ENCODE results near the gene ZNF497.
"Not testable (repeated sequence)": the region's sequence is repeated elsewhere in the genome, so short reads cannot be mapped to it uniquely, and the experiment has no call there.

The ZNF497 gene

GRCh38 chr19:58393725-58394033 is 31.1 kb upstream of the ZNF497 start:
- no peak for DNase-seq

GRCh38 chr19:58392945-58393724 is 30.6 kb upstream of the ZNF497 start:
- DNase-seq = no peak

- DNase-seq = no peak
Measured at GRCh38 chr19:58388175-58388526, 25.6 kb upstream of the ZNF497 start.

GRCh38 chr19:58387338-58388174 is 25.0 kb upstream of the ZNF497 start:
- no peak for DNase-seq

GRCh38 chr19:58386576-58387337 is 24.2 kb upstream of the ZNF497 start, which contains the start of gene RPS5:
Gene RPS5, plus strand, starts transcription at chr19:58387269. Its CDS starts 869 bp downstream, at chr19:58388138.
- DNase-seq = peak; percentile 99

GRCh38 chr19:58385891-58386575 is 23.5 kb upstream of the ZNF497 start:
- DNase-seq = no peak

- DNase-seq = no peak
Measured at GRCh38 chr19:58385313-58385890, 22.9 kb upstream of the ZNF497 start.

- DNase-seq = no peak
Measured at GRCh38 chr19:58382997-58383603, 20.5 kb upstream of the ZNF497 start.

GRCh38 chr19:58381460-58382212 is 19.1 kb upstream of the ZNF497 start:
- DNase-seq = no peak

GRCh38 chr19:58380662-58381459 is 18.3 kb upstream of the ZNF497 start, which contains the start of gene ZNF837:
Gene ZNF837, minus strand, starts transcription at chr19:58381030. Its CDS starts 11,698 bp downstream, at chr19:58369332.
- DNase-seq = peak; percentile 96

GRCh38 chr19:58380037-58380661 is 17.6 kb upstream of the ZNF497 start:
- DNase-seq = peak; percentile 72

GRCh38 chr19:58379246-58379645 is 16.7 kb upstream of the ZNF497 start:
- DNase-seq = no peak

GRCh38 chr19:58376724-58377123 is 14.2 kb upstream of the ZNF497 start:
- DNase-seq = not testable (repeated sequence)

- DNase-seq = no peak
Measured at GRCh38 chr19:58374200-58374599, 11.6 kb upstream of the ZNF497 start.

GRCh38 chr19:58372311-58373133 is 10.0 kb upstream of the ZNF497 start:
- DNase-seq = peak; percentile 11

GRCh38 chr19:58368561-58369360 is 6.2 kb upstream of the ZNF497 start:
- no peak for DNase-seq

- no peak for DNase-seq
Measured at GRCh38 chr19:58367698-58368454, 5.3 kb upstream of the ZNF497 start.
